BJ (cell line): ENCODE results near the gene CD96. TPM values are rescaled to one million over a fixed set of nuclear protein-coding genes. Genes with fewer than 3 reads are reported as not detected.
"Not testable (repeated sequence)": the region's sequence is repeated elsewhere in the genome, so short reads cannot be mapped to it uniquely, and the experiment has no call there.

Experiments
- CTCF ChIA-PET: fragments of 350-600 bp; formaldehyde crosslinking; extraction: SDS; loops from one replicate; lab custom pipeline; 2021; ENCODE audit warnings: antibody characterized with exemption, inconsistent platforms; lab: Yijun Ruan, JAX
- POLR2A ChIA-PET: fragments of 300-600 bp; sonication (Branson Sonifier 250); formaldehyde crosslinking; extraction: SDS; loops from one replicate; lab custom pipeline; 2021; ENCODE audit warnings: antibody characterized with exemption; lab: Charles Lee
- DNase-seq: peaks from one replicate; pipeline ENCODE4 v3.0.0-alpha.2; 2011; ENCODE audit warnings: low read depth
- H3K27me3 ChIP-seq: 2 replicates; pipeline ENCODE4 v1.6.0; 2011; ENCODE audit warnings: low read length; ENCODE audit not compliant: control insufficient read depth, insufficient read depth
- H3K36me3 ChIP-seq: 2 replicates; pipeline ENCODE4 v1.5.1; 2011; ENCODE audit warnings: low read length; ENCODE audit not compliant: control insufficient read depth, insufficient read depth
- H3K4me3 ChIP-seq: 2 replicates; pipeline ENCODE4 v1.5.1; 2011; ENCODE audit warnings: low read depth, mild to moderate bottlenecking, control low read depth, low read length
- CTCF ChIP-seq: IDR thresholded peaks from 2 replicates; pipeline ENCODE4 v1.5.1; 2011; ENCODE audit warnings: low read depth, mild to moderate bottlenecking, control low read depth, inconsistent platforms, low read length, moderate library complexity; ENCODE audit not compliant: insufficient read depth
- polyA plus RNA-seq: library from polyadenylated mRNA; depleted of rRNA; stranded (reverse); fragments of >200 nt; gene quantifications from 2 replicates; pipeline ENCODE4 v1.2.3, GENCODE V29; 2011

Gene CD96
- polyA plus RNA-seq, 1 experiment: 0.06 TPM

- POLR2A ChIA-PET: no interaction called here
- no peaks in the 10 kb centered on the region for H3K36me3 ChIP-seq
- no peaks in the 10 kb centered on the region for H3K27me3 ChIP-seq
- H3K4me3 ChIP-seq: no peak overlapping the region
- TF ChIP-seq CTCF: no peak
- CTCF ChIA-PET: interaction anchor here (1.0 kb wide), 1 partner anchor 10 kb away, joined by 3 read pairs; no protein-coding TSS in a partner anchor
- DNase-seq: no peak
Observed at GRCh38 chr3:111548756-111549155, 6.8 kb downstream of the CD96 start.

DNA sequence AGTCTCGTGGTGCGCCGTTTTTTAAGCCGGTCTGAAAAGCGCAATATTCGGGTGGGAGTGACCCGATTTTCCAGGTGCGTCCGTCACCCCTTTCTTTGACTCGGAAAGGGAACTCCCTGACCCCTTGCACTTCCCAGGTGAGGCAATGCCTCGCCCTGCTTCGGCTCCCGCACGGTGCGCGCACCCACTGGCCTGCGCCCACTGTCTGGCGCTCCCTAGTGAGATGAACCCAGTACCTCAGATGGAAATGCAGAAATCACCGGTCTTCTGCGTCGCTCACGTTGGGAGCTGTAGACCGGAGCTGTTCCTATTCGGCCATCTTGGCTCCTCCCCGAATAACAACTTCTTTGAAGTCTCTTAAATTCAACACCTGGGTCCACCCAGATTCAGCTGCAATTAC, 19.9 kb downstream of the CD96 start:
- DNase-seq, H3K36me3 ChIP-seq, H3K4me3 ChIP-seq, H3K27me3 ChIP-seq, POLR2A ChIA-PET, CTCF ChIA-PET: not testable (repeated sequence)

DNA sequence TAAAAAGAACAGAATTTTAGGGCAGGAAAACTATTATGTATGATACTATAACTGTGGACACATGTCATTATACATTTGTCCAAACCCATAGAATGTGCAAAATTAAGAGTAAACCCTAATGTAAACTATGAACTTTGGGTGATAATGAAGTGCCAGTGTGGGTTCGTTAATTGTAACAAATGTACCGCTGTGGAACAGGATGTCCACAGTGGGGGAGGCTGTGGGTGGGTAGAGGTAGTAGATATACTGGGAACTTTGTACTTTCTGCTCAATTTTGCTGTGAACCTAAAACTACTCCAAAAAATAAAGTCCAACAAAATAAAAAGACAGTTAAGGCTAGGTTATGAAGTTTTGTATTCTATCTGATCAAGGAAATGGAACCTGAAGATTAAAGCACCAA, 24.8 kb downstream of the CD96 start:
- DNase-seq: no peak
- ChIA-PET POLR2A (no interaction called here), CTCF (no interaction called here)
- Histone ChIP-seq H3K27me3 (peaks cover 2% of the 10 kb centered on the region), H3K4me3 (no peak overlapping the region), H3K36me3 (no peaks in the 10 kb centered on the region)
- TF ChIP-seq CTCF: no peak

- no peaks in the 10 kb centered on the region for H3K36me3 ChIP-seq
- CTCF ChIA-PET: interaction anchor here (1.1 kb wide), 1 partner anchor 10 kb away, joined by 3 read pairs; no protein-coding TSS in a partner anchor
- H3K27me3 ChIP-seq: peaks cover 2% of the 10 kb centered on the region
- DNase-seq: no peak
- POLR2A ChIA-PET: no interaction called here
- no peak overlapping the region for H3K4me3 ChIP-seq
- no peak for TF ChIP-seq CTCF
Observed at GRCh38 chr3:111568355-111568754, 26.4 kb downstream of the CD96 start.

GRCh38 chr3:111568911-111569310, 26.9 kb downstream of the CD96 start:
- DNase-seq: no peak
- ChIA-PET POLR2A (no interaction called here), CTCF (interaction anchor here (0.7 to 1.1 kb wide), 5 partner anchors 9 to 141 kb away, joined by 3 read pairs; no protein-coding TSS in a partner anchor)
- no peak overlapping the region for H3K4me3 ChIP-seq
- H3K36me3 ChIP-seq: no peaks in the 10 kb centered on the region
- peaks cover 2% of the 10 kb centered on the region for H3K27me3 ChIP-seq
- TF ChIP-seq CTCF: no peak

- no peak for DNase-seq
- Histone ChIP-seq H3K27me3 (no peaks in the 10 kb centered on the region), H3K36me3 (no peaks in the 10 kb centered on the region), H3K4me3 (no peak overlapping the region)
- TF ChIP-seq CTCF: no peak
- ChIA-PET CTCF (no interaction called here), POLR2A (no interaction called here)
Observed at GRCh38 chr3:111570404-111571030, 28.5 kb downstream of the CD96 start.
